H9 (cell line): ENCODE measurements around the gene DOCK10. TPM values are rescaled to one million over a fixed set of nuclear protein-coding genes. Genes with fewer than 3 reads are reported as not detected.

ENCODE experiments used
- DNase-seq: peaks from one replicate; pipeline ENCODE4 v3.0.0-alpha.2; 2017
- H2AFZ ChIP-seq: one replicate; pipeline ENCODE4 v1.6.1; 2013; ENCODE audit warnings: mild to moderate bottlenecking, low read length, control low read depth, moderate library complexity
- H2AK5ac ChIP-seq: 2 replicates; pipeline ENCODE4 v1.6.1; 2013; ENCODE audit warnings: low read length, control low read depth, mixed read lengths; ENCODE audit not compliant: insufficient read length
- H2BK120ac ChIP-seq: one replicate; pipeline ENCODE4 v1.6.1; 2013; ENCODE audit warnings: low read depth, mild to moderate bottlenecking, low read length, control low read depth, inconsistent platforms; ENCODE audit not compliant: poor library complexity, severe bottlenecking
- H2BK12ac ChIP-seq: 2 replicates; pipeline ENCODE4 v1.6.1; 2013; ENCODE audit warnings: low read length, control low read depth, mixed read lengths, low read depth; ENCODE audit not compliant: insufficient read length
- H2BK15ac ChIP-seq: 2 replicates; pipeline ENCODE4 v1.6.1; 2013; ENCODE audit warnings: low read depth, low read length, control low read depth
- H2BK20ac ChIP-seq: one replicate; pipeline ENCODE4 v1.6.1; 2013; ENCODE audit warnings: low read depth, mild to moderate bottlenecking, low read length, control low read depth, inconsistent platforms; ENCODE audit not compliant: poor library complexity, severe bottlenecking
- H2BK5ac ChIP-seq: 2 replicates; pipeline ENCODE4 v1.6.1; 2013; ENCODE audit warnings: low read length, control low read depth, mixed read lengths; ENCODE audit not compliant: insufficient read length
- H3K14ac ChIP-seq: 2 replicates; pipeline ENCODE4 v1.6.1; 2013; ENCODE audit warnings: low read length, control low read depth; ENCODE audit not compliant: insufficient read depth
- H3K18ac ChIP-seq: 2 replicates; pipeline ENCODE4 v1.6.1; 2013; ENCODE audit warnings: low read depth, mild to moderate bottlenecking, mixed read lengths, low read length, control low read depth; ENCODE audit not compliant: insufficient read length
- H3K23ac ChIP-seq: 2 replicates; pipeline ENCODE4 v1.6.1; 2013; ENCODE audit warnings: low read length, control low read depth, mixed read lengths, low read depth; ENCODE audit not compliant: insufficient read length
- H3K23me2 ChIP-seq: 2 replicates; pipeline ENCODE4 v1.6.1; 2013; ENCODE audit warnings: low read depth, mild to moderate bottlenecking, mixed read lengths, low read length, control low read depth; ENCODE audit not compliant: insufficient read length, poor library complexity, severe bottlenecking
- H3K27ac ChIP-seq: 2 replicates; pipeline ENCODE4 v1.5.1; 2013; ENCODE audit warnings: low read length, control low read depth, mixed read lengths, low read depth; ENCODE audit not compliant: insufficient read length
- H3K27me3 ChIP-seq: 2 replicates; pipeline ENCODE4 v1.6.1; 2013; ENCODE audit warnings: low read length, control low read depth, inconsistent platforms; ENCODE audit not compliant: insufficient read depth
- H3K4ac ChIP-seq: 2 replicates; pipeline ENCODE4 v1.6.1; 2013; ENCODE audit warnings: low read depth, mild to moderate bottlenecking, control low read depth, inconsistent platforms, low read length, moderate library complexity
- H3K4me1 ChIP-seq: 2 replicates; pipeline ENCODE4 v1.6.1; 2013; ENCODE audit warnings: low read length, control low read depth, inconsistent platforms; ENCODE audit not compliant: insufficient read depth
- H3K4me2 ChIP-seq: 2 replicates; pipeline ENCODE4 v1.6.1; 2013; ENCODE audit warnings: low read length, control low read depth, mixed read lengths; ENCODE audit not compliant: insufficient read length, insufficient read depth
- H3K56ac ChIP-seq: 2 replicates; pipeline ENCODE4 v1.6.1; 2013; ENCODE audit warnings: low read depth, mild to moderate bottlenecking, mixed read lengths, low read length, control low read depth; ENCODE audit not compliant: insufficient read length
- H3K79me1 ChIP-seq: 2 replicates; pipeline ENCODE4 v1.6.1; 2013; ENCODE audit warnings: low read depth, mild to moderate bottlenecking, moderate library complexity, low read length, control low read depth, inconsistent platforms; ENCODE audit not compliant: insufficient read depth, poor library complexity, severe bottlenecking
- H3K79me2 ChIP-seq: 2 replicates; pipeline ENCODE4 v1.6.1; 2013; ENCODE audit warnings: low read length, control low read depth, inconsistent platforms; ENCODE audit not compliant: insufficient read depth
- H3K9ac ChIP-seq: 2 replicates; pipeline ENCODE4 v1.6.1; 2013; ENCODE audit warnings: low read length, control low read depth, mixed read lengths; ENCODE audit not compliant: insufficient read length; ENCODE audit errors: extremely low read depth
- H3K9me3 ChIP-seq: one replicate; pipeline ENCODE4 v1.6.1; 2013; ENCODE audit warnings: low read depth, low read length, inconsistent platforms; ENCODE audit not compliant: control insufficient read depth
- H3T11ph ChIP-seq: one replicate; pipeline ENCODE4 v1.6.1; 2013; ENCODE audit warnings: mild to moderate bottlenecking, low read length, control low read depth, inconsistent platforms
- H4K20me1 ChIP-seq: one replicate; pipeline ENCODE4 v1.6.1; 2013; ENCODE audit not compliant: control insufficient read depth, insufficient read length, insufficient read depth
- H4K5ac ChIP-seq: 2 replicates; pipeline ENCODE4 v1.6.1; 2013; ENCODE audit warnings: low read depth, mild to moderate bottlenecking, mixed read lengths, low read length, control low read depth; ENCODE audit not compliant: insufficient read length
- H4K8ac ChIP-seq: replicated peaks from 2 replicates; pipeline ENCODE4 v1.6.1; 2013; ENCODE audit warnings: low read length, control low read depth, mixed read lengths, low read depth; ENCODE audit not compliant: insufficient read length
- H4K91ac ChIP-seq: 2 replicates; pipeline ENCODE4 v1.6.1; 2013; ENCODE audit warnings: low read depth, mild to moderate bottlenecking, moderate library complexity, mixed read lengths, low read length, control low read depth; ENCODE audit not compliant: insufficient read length
- H3K27ac Mint-ChIP-seq, 3 experiments: 2 replicates in 2 of 3; 3 replicates in 1 of 3; pipeline ENCODE4 v1.8.0; 2020 to 2021; ENCODE audit warnings: mixed read lengths in 3 of 3, mild to moderate bottlenecking in 1 of 3, moderate library complexity in 1 of 3
- H3K27me3 Mint-ChIP-seq: 2 replicates; pipeline ENCODE4 v1.8.0; 2021; ENCODE audit warnings: low read depth, mild to moderate bottlenecking, moderate library complexity, mixed read lengths
- H3K36me3 Mint-ChIP-seq, 3 experiments: 2 replicates in 2 of 3; 3 replicates in 1 of 3; pipeline ENCODE4 v1.8.0; 2020 to 2021; ENCODE audit warnings: low read depth in 3 of 3, mixed read lengths in 3 of 3; ENCODE audit not compliant: insufficient read depth in 1 of 3
- H3K4me1 Mint-ChIP-seq, 2 experiments: 2 replicates each; pipeline ENCODE4 v1.8.0; 2020; ENCODE audit warnings: mixed read lengths in 2 of 2
- H3K4me3 Mint-ChIP-seq, 2 experiments: 2 replicates in 1 of 2; 3 replicates in 1 of 2; pipeline ENCODE4 v1.8.0; 2020 to 2021; ENCODE audit warnings: mild to moderate bottlenecking in 2 of 2, mixed read lengths in 2 of 2, moderate library complexity in 1 of 2
- H3K9me3 Mint-ChIP-seq, 2 experiments: 2 replicates in 1 of 2; 3 replicates in 1 of 2; pipeline ENCODE4 v1.8.0; 2020; ENCODE audit warnings: mild to moderate bottlenecking in 2 of 2, mixed read lengths in 2 of 2, moderate library complexity in 1 of 2
- WGBS: extraction: QIAGEN DNeasy Blood & Tissue Kit; methylation state at CpG from one replicate; pipeline ENCODE4 v1.1.7; 2013; ENCODE audit warnings: missing lambda C conversion rate, low lambda C conversion rate, mixed read lengths; ENCODE audit not compliant: insufficient read length; ENCODE audit errors: extremely low coverage; 5-methylcytosine and 5-hydroxymethylcytosine counted together
- total RNA-seq: library from RNA; stranded (reverse); gene quantifications from 2 replicates; pipeline ENCODE4 v1.2.1, GENCODE V29; 2021
- TF ChIP-seq, protein P1 (sequence below): fragments of 200-600 bp; sonication (generic); conservative IDR thresholded peaks from 3 replicates; pipeline ENCODE4 v1.8.0; 2021; ENCODE audit warnings: antibody characterized with exemption, mild to moderate bottlenecking

The DOCK10 gene
- total RNA-seq, 1 experiment from 2014 or later: 0.79 TPM

DNA sequence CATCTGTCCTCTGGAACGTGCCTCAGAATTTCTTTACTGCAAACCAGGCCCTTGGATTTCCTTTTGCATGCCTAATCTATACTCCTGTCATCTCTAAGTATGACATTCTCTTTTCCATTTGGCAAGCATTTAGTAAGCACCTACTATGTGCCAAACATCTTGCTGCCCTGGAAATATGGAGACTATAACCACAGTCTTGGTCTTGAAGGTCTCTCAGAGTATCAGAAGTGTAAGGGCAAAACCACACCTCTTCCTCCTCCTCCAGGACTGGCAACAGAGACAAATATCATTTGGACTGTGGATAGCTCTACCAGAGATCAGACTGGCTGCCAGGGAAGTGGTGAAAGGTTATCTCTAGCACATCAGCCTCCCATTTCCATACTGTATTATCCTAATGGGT, 11.4 kb downstream of the DOCK10 start:
- no peak overlapping the region for H2BK12ac ChIP-seq
- no peak overlapping the region for H3K18ac ChIP-seq
- no peak overlapping the region for H3K23ac ChIP-seq
- no peak overlapping the region for H3K14ac ChIP-seq
- no peak overlapping the region for H3K9ac ChIP-seq
- no CpG with 5 or more reads among the region's 1 CpG for WGBS
- H3K27me3 ChIP-seq: no peaks in the 10 kb centered on the region
- H3T11ph ChIP-seq: no peak overlapping the region
- Mint-ChIP-seq H3K9me3 (no peaks in the 10 kb centered on the region), H3K4me1 (peaks cover 0 to 2% of the 10 kb centered on the region in 2 experiments; a peak in 1 of 4 replicates), H3K4me3 (no peak overlapping the region), H3K27ac (no peak overlapping the region), H3K27me3 (peaks cover 3% of the 10 kb centered on the region), H3K36me3 (no peaks in the 10 kb centered on the region)
- H2AK5ac ChIP-seq: no peak overlapping the region
- H2BK5ac ChIP-seq: no peak overlapping the region
- H2BK20ac ChIP-seq: no peak overlapping the region
- no peaks in the 10 kb centered on the region for H4K20me1 ChIP-seq
- no peak overlapping the region for H3K56ac ChIP-seq
- no peak overlapping the region for H3K4me2 ChIP-seq
- H3K9me3 ChIP-seq: no peaks in the 10 kb centered on the region
- no peaks in the 10 kb centered on the region for H3K23me2 ChIP-seq
- no peak overlapping the region for H3K4ac ChIP-seq
- no peaks in the 10 kb centered on the region for H3K79me1 ChIP-seq
- no peaks in the 10 kb centered on the region for H3K79me2 ChIP-seq
- no peak overlapping the region for H3K27ac ChIP-seq
- H4K8ac ChIP-seq: no peak overlapping the region
- no peak overlapping the region for H4K91ac ChIP-seq
- no peak overlapping the region for H2AFZ ChIP-seq
- H2BK120ac ChIP-seq: no peak overlapping the region
- H2BK15ac ChIP-seq: no peak overlapping the region
- H4K5ac ChIP-seq: no peak overlapping the region
- H3K4me1 ChIP-seq: no peaks in the 10 kb centered on the region
- TF ChIP-seq, protein P1, sequence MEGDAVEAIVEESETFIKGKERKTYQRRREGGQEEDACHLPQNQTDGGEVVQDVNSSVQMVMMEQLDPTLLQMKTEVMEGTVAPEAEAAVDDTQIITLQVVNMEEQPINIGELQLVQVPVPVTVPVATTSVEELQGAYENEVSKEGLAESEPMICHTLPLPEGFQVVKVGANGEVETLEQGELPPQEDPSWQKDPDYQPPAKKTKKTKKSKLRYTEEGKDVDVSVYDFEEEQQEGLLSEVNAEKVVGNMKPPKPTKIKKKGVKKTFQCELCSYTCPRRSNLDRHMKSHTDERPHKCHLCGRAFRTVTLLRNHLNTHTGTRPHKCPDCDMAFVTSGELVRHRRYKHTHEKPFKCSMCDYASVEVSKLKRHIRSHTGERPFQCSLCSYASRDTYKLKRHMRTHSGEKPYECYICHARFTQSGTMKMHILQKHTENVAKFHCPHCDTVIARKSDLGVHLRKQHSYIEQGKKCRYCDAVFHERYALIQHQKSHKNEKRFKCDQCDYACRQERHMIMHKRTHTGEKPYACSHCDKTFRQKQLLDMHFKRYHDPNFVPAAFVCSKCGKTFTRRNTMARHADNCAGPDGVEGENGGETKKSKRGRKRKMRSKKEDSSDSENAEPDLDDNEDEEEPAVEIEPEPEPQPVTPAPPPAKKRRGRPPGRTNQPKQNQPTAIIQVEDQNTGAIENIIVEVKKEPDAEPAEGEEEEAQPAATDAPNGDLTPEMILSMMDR: no peak
- DNase-seq: no peak
